ENCODE measurements around the gene P4HB.

DNA sequence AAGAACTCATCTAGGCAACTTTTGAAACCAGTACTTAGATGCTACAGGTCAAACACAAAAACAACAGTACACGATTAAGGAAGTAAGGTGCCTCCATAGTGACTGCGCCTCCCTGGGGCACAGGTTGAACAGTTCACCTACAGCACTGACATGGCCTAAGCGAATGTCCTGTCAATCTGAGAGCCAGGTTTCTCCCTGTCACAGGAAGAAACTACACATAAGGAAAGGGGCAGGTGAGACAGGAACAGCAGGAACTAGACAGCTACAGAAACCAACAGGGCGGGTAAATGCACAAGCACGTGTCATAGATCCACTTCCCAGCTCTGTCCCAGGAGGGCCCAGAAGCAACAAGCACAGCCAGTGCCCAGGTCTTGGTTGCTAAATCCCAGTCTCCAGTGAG, 18.8 kb upstream of the P4HB start:
- TF ChIP-seq, protein P1, sequence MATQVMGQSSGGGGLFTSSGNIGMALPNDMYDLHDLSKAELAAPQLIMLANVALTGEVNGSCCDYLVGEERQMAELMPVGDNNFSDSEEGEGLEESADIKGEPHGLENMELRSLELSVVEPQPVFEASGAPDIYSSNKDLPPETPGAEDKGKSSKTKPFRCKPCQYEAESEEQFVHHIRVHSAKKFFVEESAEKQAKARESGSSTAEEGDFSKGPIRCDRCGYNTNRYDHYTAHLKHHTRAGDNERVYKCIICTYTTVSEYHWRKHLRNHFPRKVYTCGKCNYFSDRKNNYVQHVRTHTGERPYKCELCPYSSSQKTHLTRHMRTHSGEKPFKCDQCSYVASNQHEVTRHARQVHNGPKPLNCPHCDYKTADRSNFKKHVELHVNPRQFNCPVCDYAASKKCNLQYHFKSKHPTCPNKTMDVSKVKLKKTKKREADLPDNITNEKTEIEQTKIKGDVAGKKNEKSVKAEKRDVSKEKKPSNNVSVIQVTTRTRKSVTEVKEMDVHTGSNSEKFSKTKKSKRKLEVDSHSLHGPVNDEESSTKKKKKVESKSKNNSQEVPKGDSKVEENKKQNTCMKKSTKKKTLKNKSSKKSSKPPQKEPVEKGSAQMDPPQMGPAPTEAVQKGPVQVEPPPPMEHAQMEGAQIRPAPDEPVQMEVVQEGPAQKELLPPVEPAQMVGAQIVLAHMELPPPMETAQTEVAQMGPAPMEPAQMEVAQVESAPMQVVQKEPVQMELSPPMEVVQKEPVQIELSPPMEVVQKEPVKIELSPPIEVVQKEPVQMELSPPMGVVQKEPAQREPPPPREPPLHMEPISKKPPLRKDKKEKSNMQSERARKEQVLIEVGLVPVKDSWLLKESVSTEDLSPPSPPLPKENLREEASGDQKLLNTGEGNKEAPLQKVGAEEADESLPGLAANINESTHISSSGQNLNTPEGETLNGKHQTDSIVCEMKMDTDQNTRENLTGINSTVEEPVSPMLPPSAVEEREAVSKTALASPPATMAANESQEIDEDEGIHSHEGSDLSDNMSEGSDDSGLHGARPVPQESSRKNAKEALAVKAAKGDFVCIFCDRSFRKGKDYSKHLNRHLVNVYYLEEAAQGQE (IDR thresholded peaks at IDR 0.05; ENCODE audit: unreplicated experiment), result no peak
- TF ChIP-seq, protein P2, sequence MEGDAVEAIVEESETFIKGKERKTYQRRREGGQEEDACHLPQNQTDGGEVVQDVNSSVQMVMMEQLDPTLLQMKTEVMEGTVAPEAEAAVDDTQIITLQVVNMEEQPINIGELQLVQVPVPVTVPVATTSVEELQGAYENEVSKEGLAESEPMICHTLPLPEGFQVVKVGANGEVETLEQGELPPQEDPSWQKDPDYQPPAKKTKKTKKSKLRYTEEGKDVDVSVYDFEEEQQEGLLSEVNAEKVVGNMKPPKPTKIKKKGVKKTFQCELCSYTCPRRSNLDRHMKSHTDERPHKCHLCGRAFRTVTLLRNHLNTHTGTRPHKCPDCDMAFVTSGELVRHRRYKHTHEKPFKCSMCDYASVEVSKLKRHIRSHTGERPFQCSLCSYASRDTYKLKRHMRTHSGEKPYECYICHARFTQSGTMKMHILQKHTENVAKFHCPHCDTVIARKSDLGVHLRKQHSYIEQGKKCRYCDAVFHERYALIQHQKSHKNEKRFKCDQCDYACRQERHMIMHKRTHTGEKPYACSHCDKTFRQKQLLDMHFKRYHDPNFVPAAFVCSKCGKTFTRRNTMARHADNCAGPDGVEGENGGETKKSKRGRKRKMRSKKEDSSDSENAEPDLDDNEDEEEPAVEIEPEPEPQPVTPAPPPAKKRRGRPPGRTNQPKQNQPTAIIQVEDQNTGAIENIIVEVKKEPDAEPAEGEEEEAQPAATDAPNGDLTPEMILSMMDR (conservative IDR thresholded peaks at IDR 0.05; ENCODE audit: low read depth in 2 of 2), result no peak
- no peak for TF ChIP-seq EZH2 (IDR thresholded peaks at IDR 0.05; ENCODE audit: low read depth, unreplicated experiment)
- TF ChIP-seq EZH2phosphoT487 (IDR thresholded peaks at IDR 0.05; ENCODE audit: unreplicated experiment), result no peak
- TF ChIP-seq POLR2AphosphoS5 (IDR thresholded peaks at IDR 0.05; ENCODE audit: low read depth), result no peak
- TF ChIP-seq CREB1 (CRISPR knock-in tag; IDR thresholded peaks at IDR 0.05; ENCODE audit: low read depth), result no peak
- TF ChIP-seq JUNB (IDR thresholded peaks at IDR 0.05; ENCODE audit: unreplicated experiment), result no peak
- no peak for TF ChIP-seq ZNF114 (CRISPR knock-in tag; IDR thresholded peaks at IDR 0.05)
- no peak for TF ChIP-seq STAT1 (IDR thresholded peaks at IDR 0.05; ENCODE audit: unreplicated experiment)
- no peak for TF ChIP-seq NANOG (IDR thresholded peaks at IDR 0.05; ENCODE audit: borderline replicate concordance)
- TF ChIP-seq, protein P3, sequence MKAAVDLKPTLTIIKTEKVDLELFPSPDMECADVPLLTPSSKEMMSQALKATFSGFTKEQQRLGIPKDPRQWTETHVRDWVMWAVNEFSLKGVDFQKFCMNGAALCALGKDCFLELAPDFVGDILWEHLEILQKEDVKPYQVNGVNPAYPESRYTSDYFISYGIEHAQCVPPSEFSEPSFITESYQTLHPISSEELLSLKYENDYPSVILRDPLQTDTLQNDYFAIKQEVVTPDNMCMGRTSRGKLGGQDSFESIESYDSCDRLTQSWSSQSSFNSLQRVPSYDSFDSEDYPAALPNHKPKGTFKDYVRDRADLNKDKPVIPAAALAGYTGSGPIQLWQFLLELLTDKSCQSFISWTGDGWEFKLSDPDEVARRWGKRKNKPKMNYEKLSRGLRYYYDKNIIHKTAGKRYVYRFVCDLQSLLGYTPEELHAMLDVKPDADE (IDR thresholded peaks at IDR 0.05), result no peak

Measured in GM23338 (cell line).